Measurements from ENCODE around the gene FAM237B. TPM values are rescaled to one million over a fixed set of nuclear protein-coding genes. Genes with fewer than 3 reads are reported as not detected.

The FAM237B gene
- total and polyA plus RNA-seq, 2 of the 8 experiments (the other 6 are each of a cell fraction or from before 2014, with no cell fraction given): not detected

GRCh38 chr7:90271753-90272152 lies 49.4 kb downstream of the FAM237B start (continued):
- TF ChIP-seq CHD7 (IDR thresholded peaks at IDR 0.05; ENCODE audit: insufficient replicate concordance, low read length) (no peak), POU5F1 (IDR thresholded peaks at IDR 0.05; ENCODE audit: low read depth, low read length) (no peak), NANOG (IDR thresholded peaks at IDR 0.05; ENCODE audit: insufficient read depth, low read depth, low read length, poor library complexity, severe bottlenecking) (no peak), ZNF274 (IDR thresholded peaks at IDR 0.05; ENCODE audit: borderline replicate concordance, extremely low read depth, low read length) (no peak), TEAD4 (IDR thresholded peaks at IDR 0.05; ENCODE audit: low read depth, low read length) (no peak), RNF2 (IDR thresholded peaks at IDR 0.05; ENCODE audit: borderline replicate concordance, low read depth, low read length, missing control alignments, poor library complexity, severe bottlenecking) (no peak), NRF1 (IDR thresholded peaks at IDR 0.05; ENCODE audit: low read depth, low read length) (no peak)
